HCT116 (cell line): Measurements from ENCODE around the gene ST6GALNAC2.

ENCODE experiments used
- EZH2 ChIP-seq: fragments of 200-600 bp; sonication (generic); IDR thresholded peaks from 2 replicates; pipeline ENCODE4 v1.6.1; 2017; ENCODE audit warnings: antibody characterized with exemption, mixed run types
- FOSL1 ChIP-seq: IDR thresholded peaks from 2 replicates; pipeline ENCODE4 v1.6.1; 2012; ENCODE audit warnings: low read depth
- POLR2A ChIP-seq: IDR thresholded peaks from 2 replicates; pipeline ENCODE4 v1.7.0; 2011; ENCODE audit warnings: borderline replicate concordance; ENCODE audit not compliant: insufficient read depth, insufficient read length; ENCODE audit errors: extremely low read depth
- POLR2AphosphoS5 ChIP-seq: IDR thresholded peaks from 2 replicates; pipeline ENCODE4 v1.6.1; 2011; ENCODE audit warnings: mild to moderate bottlenecking, low read depth, low read length, moderate library complexity
- RAD21 ChIP-seq: IDR thresholded peaks from 2 replicates; pipeline ENCODE4 v1.6.1; 2012; ENCODE audit warnings: low read depth, mild to moderate bottlenecking
- YY1 ChIP-seq: IDR thresholded peaks from 2 replicates; pipeline ENCODE4 v1.6.1; 2011; ENCODE audit warnings: low read length, low read depth, moderate library complexity, mild to moderate bottlenecking; ENCODE audit not compliant: insufficient replicate concordance; ENCODE audit errors: extremely low read depth
- ZFX ChIP-seq: fragments of 450-650 bp; IDR thresholded peaks from 2 replicates; pipeline ENCODE4 v1.6.1; 2017
- TF ChIP-seq, protein P1 (sequence below), 3 experiments: fragments of 200-600 bp in 1 of 3; sonication (generic) in 1 of 3; IDR thresholded peaks in 2 of 3; conservative IDR thresholded peaks in 1 of 3; 2 replicates each; pipeline ENCODE4 v1.5.1; 2012 to 2017; ENCODE audit warnings: low read depth in 2 of 3, low read length in 2 of 3, antibody characterized with exemption in 1 of 3, borderline replicate concordance in 1 of 3, control low read depth in 1 of 3, mild to moderate bottlenecking in 1 of 3, mixed read lengths in 1 of 3, mixed run types in 1 of 3, moderate library complexity in 1 of 3; ENCODE audit not compliant: insufficient read depth in 1 of 3

DNA sequence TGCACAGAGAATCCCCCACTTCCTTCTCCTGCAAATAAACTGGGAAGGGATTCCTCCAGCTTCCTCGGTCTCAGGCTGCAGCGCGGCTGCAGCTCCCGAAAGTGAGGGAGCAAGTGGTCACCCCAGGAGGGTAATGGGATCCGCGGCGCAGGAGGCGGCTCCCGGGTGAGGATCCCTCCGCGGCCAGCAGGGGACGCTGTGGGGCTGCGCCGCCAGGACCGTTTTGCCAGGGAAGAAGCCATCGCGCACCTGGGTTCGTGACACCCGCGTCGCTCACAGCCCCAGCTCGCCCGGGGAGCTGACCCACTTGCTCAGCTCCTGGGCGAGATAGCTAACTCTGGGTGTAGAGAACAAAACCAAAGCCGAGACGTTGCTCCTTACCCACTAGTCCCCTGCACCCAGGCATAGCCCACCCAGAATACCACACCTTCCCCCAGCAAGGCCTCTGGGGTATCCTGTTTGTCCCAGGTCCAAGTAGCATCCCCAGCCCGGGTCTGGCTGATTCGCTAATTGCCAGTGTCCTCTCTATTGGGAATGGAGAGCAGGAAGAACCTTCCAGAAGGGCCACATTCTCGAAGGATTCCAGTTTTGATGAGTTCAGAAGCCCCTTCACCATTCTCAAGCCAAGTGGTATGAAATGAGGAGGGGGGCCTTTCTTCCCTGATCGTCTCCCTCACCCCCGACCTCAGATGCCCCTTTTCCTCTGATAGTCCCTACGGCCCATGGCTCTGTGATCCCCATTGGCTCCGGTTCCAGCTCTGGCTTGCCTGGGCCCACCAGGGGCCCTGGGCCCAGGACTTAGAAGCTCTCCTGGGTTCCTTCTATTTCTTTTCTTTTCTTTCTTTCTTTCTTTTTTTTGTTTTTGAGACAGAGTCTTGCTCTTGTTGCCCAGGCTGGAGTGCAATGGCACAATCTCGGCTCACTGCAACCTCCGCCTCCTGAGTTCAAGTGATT, 62.3 kb downstream of the ST6GALNAC2 start:
- TF ChIP-seq, protein P1, sequence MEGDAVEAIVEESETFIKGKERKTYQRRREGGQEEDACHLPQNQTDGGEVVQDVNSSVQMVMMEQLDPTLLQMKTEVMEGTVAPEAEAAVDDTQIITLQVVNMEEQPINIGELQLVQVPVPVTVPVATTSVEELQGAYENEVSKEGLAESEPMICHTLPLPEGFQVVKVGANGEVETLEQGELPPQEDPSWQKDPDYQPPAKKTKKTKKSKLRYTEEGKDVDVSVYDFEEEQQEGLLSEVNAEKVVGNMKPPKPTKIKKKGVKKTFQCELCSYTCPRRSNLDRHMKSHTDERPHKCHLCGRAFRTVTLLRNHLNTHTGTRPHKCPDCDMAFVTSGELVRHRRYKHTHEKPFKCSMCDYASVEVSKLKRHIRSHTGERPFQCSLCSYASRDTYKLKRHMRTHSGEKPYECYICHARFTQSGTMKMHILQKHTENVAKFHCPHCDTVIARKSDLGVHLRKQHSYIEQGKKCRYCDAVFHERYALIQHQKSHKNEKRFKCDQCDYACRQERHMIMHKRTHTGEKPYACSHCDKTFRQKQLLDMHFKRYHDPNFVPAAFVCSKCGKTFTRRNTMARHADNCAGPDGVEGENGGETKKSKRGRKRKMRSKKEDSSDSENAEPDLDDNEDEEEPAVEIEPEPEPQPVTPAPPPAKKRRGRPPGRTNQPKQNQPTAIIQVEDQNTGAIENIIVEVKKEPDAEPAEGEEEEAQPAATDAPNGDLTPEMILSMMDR (IDR thresholded peaks at IDR 0.05 in 2 of 3, conservative IDR thresholded peaks at IDR 0.05 in 1 of 3; ENCODE audit: borderline replicate concordance in 1 of 3, insufficient read depth in 1 of 3, low read depth in 2 of 3, low read length in 2 of 3) = peak; percentile 97 to 100 (median 100)
- TF ChIP-seq POLR2A (peak; percentile 28), POLR2AphosphoS5 (no peak), FOSL1 (no peak), RAD21 (peak; percentile 100), EZH2 (no peak), ZFX (peak; percentile 36; the same call in 1 of the 2 replicates), YY1 (peak; percentile 64)
